ENCODE data around the gene F11R.
"Not testable (repeated sequence)": the region's sequence is repeated elsewhere in the genome, so short reads cannot be mapped to it uniquely, and the experiment has no call there.

F11R gene

DNA sequence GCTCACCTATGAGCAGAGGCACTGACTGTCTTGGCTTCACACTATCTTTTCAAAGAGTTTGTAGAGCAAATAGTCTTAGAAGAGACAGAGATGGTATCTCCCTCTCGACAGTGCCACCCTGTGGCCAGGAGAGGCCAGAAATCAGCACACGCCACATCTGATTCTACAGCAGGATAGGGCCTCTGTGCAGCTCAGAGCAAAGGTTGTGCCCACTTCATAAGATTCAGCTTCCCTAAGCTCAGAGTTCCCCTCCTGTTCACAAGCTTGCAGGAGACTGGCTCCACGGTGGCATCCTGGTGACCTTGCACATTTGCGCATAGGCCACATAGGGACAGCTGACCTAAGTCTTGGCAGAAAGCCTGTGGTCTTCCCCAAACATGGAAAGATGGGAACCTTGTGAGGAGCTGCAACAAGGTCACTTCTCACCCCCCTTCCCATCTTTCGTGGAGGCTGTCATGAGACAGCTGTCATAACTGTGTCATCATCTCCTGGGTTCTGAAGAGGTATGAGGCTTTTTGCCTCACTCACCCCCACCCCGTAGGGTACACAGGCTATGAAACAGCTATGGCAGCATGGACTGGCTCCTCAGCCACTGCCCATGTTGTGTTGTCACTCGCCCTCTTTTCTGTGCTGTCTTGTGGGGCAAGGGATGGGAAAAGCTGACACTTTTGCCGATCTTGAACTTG, 69.4 kb downstream of the F11R start:
- peaks cover 0 to 4% of the 10 kb centered on the region in 2 donors for H3K27me3 ChIP-seq (ENCODE audit: control insufficient read depth in 1 of 2, insufficient read depth in 2 of 2, low read length in 2 of 2)
- H3K9ac ChIP-seq (ENCODE audit: low read length): no peak overlapping the region
- H3K4me1 ChIP-seq (ENCODE audit: insufficient read depth, low read length): no peaks in the 10 kb centered on the region
- no peak overlapping the region for H3K27ac ChIP-seq (ENCODE audit: low read depth, low read length)
- no peaks in the 10 kb centered on the region for H3K36me3 ChIP-seq (ENCODE audit: insufficient read depth, low read length)
- no peaks in the 10 kb centered on the region for H3K9me3 ChIP-seq (ENCODE audit: low read length)
- H3K4me3 ChIP-seq (ENCODE audit: low read depth in 1 of 2, low read length in 2 of 2): no peak overlapping the region

DNA sequence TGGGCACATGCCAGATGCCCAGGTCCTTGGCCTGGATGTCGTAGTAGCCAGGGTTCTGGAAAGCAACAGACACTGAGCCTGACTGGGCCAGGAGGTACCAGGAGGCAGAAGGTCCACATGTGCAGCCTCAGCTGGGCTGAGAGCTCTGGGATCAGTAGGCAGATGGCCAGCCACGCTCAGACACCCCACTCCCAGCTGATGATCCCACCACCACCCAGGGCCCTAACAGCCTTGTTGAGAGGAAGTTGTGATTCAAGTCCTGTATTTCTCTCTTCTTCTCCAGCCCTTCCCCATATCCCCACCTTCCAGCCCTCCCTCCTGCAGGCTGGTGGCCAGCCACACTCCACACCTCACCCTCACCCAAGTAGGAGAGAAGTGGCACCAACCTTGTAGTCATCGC, 70.3 kb downstream of the F11R start:
- H3K9ac ChIP-seq (ENCODE audit: low read length): no peak overlapping the region
- no peaks in the 10 kb centered on the region for H3K36me3 ChIP-seq (ENCODE audit: insufficient read depth, low read length)
- H3K27me3 ChIP-seq (ENCODE audit: control insufficient read depth in 1 of 2, insufficient read depth in 2 of 2, low read length in 2 of 2): peaks cover 0 to 4% of the 10 kb centered on the region in 2 donors
- no peaks in the 10 kb centered on the region for H3K4me1 ChIP-seq (ENCODE audit: insufficient read depth, low read length)
- no peak overlapping the region for H3K27ac ChIP-seq (ENCODE audit: low read depth, low read length)
- H3K4me3 ChIP-seq (ENCODE audit: low read depth in 1 of 2, low read length in 2 of 2): no peak overlapping the region
- H3K9me3 ChIP-seq (ENCODE audit: low read length): no peaks in the 10 kb centered on the region

DNA sequence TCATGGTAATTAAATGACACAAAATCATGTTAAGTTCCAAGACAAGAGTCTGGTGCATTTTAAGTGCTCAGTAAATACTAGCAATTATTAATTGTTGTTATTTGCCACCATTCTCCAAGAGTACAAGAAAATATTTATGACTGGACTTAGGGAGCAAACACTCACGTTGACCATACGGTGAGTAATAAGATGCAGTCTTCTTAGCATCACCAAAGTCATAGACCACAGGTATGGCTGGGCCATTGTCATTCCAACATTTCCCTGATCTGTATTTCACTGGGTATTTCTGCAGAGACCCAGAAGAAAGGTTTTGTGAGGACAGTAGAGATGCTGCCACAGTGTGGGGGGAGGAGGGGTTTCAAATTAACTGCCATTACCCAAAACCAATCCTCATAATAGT, 71.1 kb downstream of the F11R start:
- no peak overlapping the region for H3K27ac ChIP-seq (ENCODE audit: low read depth, low read length)

DNA sequence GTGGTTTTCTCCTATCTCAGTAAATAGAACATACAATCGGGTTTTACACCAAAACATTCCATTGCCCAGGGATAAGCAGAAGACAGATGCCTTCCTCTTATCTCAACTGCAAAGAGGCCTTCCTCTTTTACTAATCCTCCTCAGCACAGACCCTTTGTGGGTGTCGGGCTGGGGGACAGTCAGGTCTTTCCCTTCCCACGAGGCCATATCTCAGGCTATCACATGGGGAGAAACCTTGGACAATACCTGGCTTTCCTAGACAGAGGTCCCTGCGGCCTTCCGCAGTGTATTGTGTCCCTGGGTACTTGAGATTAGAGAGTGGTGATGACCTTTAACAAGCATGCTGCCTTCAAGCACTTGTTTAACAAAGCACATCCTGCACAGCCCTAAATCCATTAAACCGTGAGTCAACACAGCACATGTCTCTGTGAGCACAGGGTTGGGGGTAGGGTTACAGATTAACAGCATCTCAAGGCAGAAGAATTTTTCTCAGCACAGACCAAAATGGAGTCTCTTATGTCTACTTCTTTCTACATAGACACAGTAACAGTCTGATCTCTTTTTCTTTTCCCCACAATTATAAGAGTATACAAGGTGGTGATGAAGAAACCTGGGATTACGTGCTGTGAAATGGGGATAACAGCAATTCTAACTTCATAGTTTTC, 71.6 kb downstream of the F11R start:
- H3K4me1 ChIP-seq (ENCODE audit: insufficient read depth, low read length); H3K4me3 ChIP-seq (ENCODE audit: low read depth in 1 of 2, low read length in 2 of 2); H3K9ac ChIP-seq (ENCODE audit: low read length); H3K36me3 ChIP-seq (ENCODE audit: insufficient read depth, low read length); H3K27ac ChIP-seq (ENCODE audit: low read depth, low read length); H3K9me3 ChIP-seq (ENCODE audit: low read length); H3K27me3 ChIP-seq (ENCODE audit: control insufficient read depth in 1 of 2, insufficient read depth in 2 of 2, low read length in 2 of 2): not testable (repeated sequence)

More for the DNA sequence above, 71.1 kb downstream of the F11R start:
- H3K27me3 ChIP-seq (ENCODE audit: control insufficient read depth in 1 of 2, insufficient read depth in 2 of 2, low read length in 2 of 2): peaks cover 0 to 4% of the 10 kb centered on the region in 2 donors
- H3K4me1 ChIP-seq (ENCODE audit: insufficient read depth, low read length): no peaks in the 10 kb centered on the region
- H3K9me3 ChIP-seq (ENCODE audit: low read length): no peaks in the 10 kb centered on the region
- no peaks in the 10 kb centered on the region for H3K36me3 ChIP-seq (ENCODE audit: insufficient read depth, low read length)
- H3K9ac ChIP-seq (ENCODE audit: low read length): no peak overlapping the region
- no peak overlapping the region for H3K4me3 ChIP-seq (ENCODE audit: low read depth in 1 of 2, low read length in 2 of 2)

DNA sequence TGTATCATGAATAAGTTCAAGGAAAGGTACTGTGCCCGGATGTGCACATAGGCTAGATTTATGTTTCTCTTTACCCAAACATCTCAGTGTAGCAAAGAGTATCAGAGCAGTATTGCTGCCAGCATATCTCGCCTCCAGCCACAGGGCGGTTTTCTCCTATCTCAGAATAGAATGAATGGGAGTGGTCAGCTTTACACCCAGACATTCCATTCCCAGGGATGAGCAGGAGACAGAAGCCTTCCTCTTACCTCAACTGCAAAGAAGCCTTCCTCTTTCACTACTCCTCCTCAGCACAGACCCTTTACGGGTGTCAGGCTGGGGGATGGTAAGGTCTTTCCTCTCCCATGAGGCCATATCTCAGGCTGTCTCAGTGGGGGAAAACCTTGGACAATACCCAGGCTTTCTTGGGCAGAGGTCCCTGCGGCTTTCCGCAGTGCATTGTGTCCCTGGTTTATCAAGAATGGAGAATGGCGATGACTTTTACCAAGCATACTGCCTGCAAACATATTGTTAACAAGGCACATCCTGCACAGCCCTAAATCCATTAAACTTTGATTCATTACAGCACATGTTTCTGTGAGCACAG, 73.7 kb downstream of the F11R start:
- not testable (repeated sequence) for H3K9ac ChIP-seq (ENCODE audit: low read length); H3K36me3 ChIP-seq (ENCODE audit: insufficient read depth, low read length); H3K4me3 ChIP-seq (ENCODE audit: low read depth in 1 of 2, low read length in 2 of 2); H3K27me3 ChIP-seq (ENCODE audit: control insufficient read depth in 1 of 2, insufficient read depth in 2 of 2, low read length in 2 of 2); H3K27ac ChIP-seq (ENCODE audit: low read depth, low read length); H3K9me3 ChIP-seq (ENCODE audit: low read length); H3K4me1 ChIP-seq (ENCODE audit: insufficient read depth, low read length)

DNA sequence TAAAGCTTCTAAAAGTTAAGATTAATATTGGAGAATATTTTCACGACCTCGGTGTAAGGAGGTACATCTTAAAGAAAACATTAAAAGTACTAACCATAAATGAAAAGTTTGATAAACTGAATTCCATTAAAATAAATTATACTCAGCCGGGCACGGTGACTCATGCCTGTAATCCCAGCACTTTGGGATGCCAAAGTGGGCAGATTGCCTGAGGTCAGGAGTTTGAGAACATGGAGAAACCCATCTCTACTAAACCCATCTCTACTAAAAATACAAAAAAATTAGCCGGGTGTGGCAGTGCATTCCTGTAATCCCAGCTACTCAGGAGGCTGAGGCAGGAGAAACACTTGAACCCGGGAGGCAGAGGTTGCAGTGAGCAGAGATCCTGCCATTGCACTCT, 75.1 kb downstream of the F11R start:
- not testable (repeated sequence) for H3K4me3 ChIP-seq (ENCODE audit: low read depth in 1 of 2, low read length in 2 of 2); H3K4me1 ChIP-seq (ENCODE audit: insufficient read depth, low read length); H3K9me3 ChIP-seq (ENCODE audit: low read length); H3K9ac ChIP-seq (ENCODE audit: low read length); H3K27me3 ChIP-seq (ENCODE audit: control insufficient read depth in 1 of 2, insufficient read depth in 2 of 2, low read length in 2 of 2); H3K36me3 ChIP-seq (ENCODE audit: insufficient read depth, low read length); H3K27ac ChIP-seq (ENCODE audit: low read depth, low read length)
